ENCODE results near the gene CCKAR. TPM values are rescaled to one million over a fixed set of nuclear protein-coding genes. Genes with fewer than 3 reads are reported as not detected.

CCKAR gene, protein sequence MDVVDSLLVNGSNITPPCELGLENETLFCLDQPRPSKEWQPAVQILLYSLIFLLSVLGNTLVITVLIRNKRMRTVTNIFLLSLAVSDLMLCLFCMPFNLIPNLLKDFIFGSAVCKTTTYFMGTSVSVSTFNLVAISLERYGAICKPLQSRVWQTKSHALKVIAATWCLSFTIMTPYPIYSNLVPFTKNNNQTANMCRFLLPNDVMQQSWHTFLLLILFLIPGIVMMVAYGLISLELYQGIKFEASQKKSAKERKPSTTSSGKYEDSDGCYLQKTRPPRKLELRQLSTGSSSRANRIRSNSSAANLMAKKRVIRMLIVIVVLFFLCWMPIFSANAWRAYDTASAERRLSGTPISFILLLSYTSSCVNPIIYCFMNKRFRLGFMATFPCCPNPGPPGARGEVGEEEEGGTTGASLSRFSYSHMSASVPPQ
- not detected for total RNA-seq

DNA sequence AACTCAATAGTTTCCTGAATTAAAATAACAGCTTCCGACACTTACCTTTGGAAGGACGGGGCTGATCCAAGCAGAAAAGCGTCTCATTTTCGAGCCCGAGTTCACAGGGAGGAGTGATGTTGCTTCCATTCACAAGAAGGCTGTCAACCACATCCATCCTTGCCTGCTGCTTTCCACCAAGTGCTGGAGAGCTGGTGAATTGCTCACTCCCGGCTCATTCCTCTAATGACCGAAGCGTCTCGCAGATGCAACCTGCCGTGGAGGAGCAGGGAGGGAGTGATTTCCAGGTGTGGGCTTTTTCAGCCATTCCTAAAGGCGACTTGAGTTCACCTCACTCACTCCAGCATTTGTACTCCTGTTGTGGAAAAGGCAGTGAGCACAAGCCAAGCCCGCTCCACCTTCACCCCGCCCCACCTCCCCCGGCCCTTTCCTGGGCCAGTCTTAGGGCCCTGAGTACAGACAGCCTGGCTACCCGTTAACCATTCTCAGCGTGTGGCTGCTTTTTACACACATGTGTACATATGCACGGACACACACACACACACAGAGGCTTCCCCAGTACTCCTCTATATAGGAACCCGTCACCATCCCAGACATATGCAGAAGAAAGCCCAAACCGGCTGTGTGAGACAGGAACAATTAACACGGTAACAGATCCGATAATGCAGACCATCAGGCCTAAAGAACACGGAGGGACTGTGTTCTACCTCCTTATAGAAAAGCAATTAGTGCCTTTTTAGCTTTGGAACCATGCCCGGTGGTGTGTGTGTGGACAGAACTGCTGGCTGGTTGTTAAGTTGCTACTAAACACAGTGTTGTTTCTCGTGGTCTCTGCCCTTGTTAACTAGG is at the start of gene CCKAR:
CCKAR (minus strand) TSS at position 374 of the 849 bp plus-strand sequence; CDS start at position 157, 217 bp downstream.
- intact Hi-C loops (cut with DNase I) = no loop called here
- no peak for DNase-seq (ENCODE audit: low spot score in 2 of 2)
- Histone ChIP-seq H3K9me3 (no peaks in the 10 kb centered on the region), H3K27me3 (no peaks in the 10 kb centered on the region), H3K36me3 (no peaks in the 10 kb centered on the region), H3K4me3 (no peak within 1 kb of the TSS), H3K27ac (no peak within 1 kb of the TSS), H3K4me1 (no peaks in the 10 kb centered on the region)
- TF ChIP-seq, protein P1, sequence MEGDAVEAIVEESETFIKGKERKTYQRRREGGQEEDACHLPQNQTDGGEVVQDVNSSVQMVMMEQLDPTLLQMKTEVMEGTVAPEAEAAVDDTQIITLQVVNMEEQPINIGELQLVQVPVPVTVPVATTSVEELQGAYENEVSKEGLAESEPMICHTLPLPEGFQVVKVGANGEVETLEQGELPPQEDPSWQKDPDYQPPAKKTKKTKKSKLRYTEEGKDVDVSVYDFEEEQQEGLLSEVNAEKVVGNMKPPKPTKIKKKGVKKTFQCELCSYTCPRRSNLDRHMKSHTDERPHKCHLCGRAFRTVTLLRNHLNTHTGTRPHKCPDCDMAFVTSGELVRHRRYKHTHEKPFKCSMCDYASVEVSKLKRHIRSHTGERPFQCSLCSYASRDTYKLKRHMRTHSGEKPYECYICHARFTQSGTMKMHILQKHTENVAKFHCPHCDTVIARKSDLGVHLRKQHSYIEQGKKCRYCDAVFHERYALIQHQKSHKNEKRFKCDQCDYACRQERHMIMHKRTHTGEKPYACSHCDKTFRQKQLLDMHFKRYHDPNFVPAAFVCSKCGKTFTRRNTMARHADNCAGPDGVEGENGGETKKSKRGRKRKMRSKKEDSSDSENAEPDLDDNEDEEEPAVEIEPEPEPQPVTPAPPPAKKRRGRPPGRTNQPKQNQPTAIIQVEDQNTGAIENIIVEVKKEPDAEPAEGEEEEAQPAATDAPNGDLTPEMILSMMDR (IDR thresholded peaks at IDR 0.05) = no peak

DNA sequence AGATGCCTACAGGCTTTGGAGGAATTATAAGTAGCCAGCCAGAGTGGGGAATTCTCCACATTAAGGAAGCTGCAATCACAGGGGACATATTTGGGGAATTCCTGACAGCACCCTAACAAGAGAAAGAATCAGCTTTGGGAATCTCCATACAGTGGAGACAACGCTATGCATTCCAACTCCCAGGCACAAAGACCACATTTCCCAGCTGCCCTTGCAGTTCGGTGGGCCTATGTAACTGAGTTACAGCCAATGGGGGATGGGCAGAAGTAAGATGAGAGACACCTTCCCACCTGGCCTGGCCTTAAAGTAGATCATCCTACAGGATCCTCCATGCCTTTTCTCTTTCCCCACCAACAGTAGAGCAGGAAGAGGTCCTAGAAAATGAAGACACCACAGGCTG is 43.4 kb upstream of the CCKAR start:
- intact Hi-C loops (cut with DNase I) = no loop called here
- no peaks in the 10 kb centered on the region for H3K4me1 ChIP-seq
- no peak overlapping the region for H3K27ac ChIP-seq
- TF ChIP-seq, protein P1 (IDR thresholded peaks at IDR 0.05) = no peak
- H3K27me3 ChIP-seq = no peaks in the 10 kb centered on the region
- H3K9me3 ChIP-seq = no peaks in the 10 kb centered on the region
- no peaks in the 10 kb centered on the region for H3K36me3 ChIP-seq
- no peak overlapping the region for H3K4me3 ChIP-seq
- no peak for DNase-seq (ENCODE audit: low spot score in 2 of 2)

DNA sequence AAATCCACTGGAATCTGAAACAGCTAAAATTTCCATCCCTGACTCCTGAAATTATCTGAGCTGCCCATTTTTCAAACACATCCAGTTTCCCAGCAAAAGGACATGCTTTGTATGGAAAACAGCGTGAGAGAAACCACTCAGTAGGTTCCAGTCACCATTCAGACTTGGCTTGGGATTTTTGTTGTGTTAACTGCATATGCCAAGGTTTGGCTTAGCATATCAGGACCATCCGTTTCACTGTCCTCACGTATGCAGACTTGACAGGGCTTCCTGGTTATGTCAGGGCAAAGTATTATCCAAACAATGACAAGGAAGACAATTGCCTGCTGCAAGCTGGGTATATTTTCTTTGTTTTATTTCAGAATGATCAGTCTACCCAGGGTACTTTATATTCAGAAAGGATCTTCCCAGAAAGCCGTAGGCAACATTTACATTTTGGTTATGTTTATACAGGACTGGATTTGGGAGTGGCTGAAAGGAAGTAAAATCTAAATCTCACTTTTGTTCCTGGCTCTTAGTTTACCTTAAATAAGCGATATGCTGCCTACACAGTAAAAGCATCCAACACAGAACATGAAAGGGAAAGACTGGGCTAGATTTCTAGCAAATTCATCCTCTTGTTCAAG is 41.3 kb upstream of the CCKAR start:
- no peaks in the 10 kb centered on the region for H3K4me1 ChIP-seq
- no peak for DNase-seq (ENCODE audit: low spot score in 2 of 2)

DNA sequence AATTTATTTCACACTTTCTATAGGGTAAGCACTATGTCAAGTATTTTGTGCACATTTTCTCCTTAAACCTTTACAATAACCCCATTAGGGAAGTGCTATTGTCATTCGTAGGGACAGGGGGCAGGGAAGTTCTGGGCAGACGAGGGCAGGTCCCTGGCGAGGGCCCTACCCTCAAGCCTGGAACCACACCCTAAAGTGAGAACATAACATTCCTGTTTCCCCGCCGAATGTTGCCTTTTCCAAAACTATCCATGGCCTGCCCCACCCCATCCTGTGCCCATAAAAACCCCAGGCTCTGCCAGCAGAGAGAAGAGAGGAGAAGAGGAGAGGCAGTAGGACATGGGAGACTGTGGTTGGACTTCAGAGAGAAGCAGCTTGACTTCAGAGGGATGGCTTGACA is 39.8 kb upstream of the CCKAR start:
- Histone ChIP-seq H3K27me3 (no peaks in the 10 kb centered on the region), H3K27ac (no peak overlapping the region), H3K9me3 (no peaks in the 10 kb centered on the region), H3K4me1 (no peaks in the 10 kb centered on the region), H3K36me3 (no peaks in the 10 kb centered on the region), H3K4me3 (no peak overlapping the region)
- TF ChIP-seq, protein P1 (IDR thresholded peaks at IDR 0.05) = no peak
- intact Hi-C loops (cut with DNase I) = no loop called here
- no peak for DNase-seq (ENCODE audit: low spot score in 2 of 2)

More for the DNA sequence above, 41.3 kb upstream of the CCKAR start:
- H3K36me3 ChIP-seq = no peaks in the 10 kb centered on the region
- no peaks in the 10 kb centered on the region for H3K9me3 ChIP-seq
- intact Hi-C loops (cut with DNase I) = no loop called here
- TF ChIP-seq, protein P1 (IDR thresholded peaks at IDR 0.05) = no peak
- no peaks in the 10 kb centered on the region for H3K27me3 ChIP-seq
- H3K27ac ChIP-seq = no peak overlapping the region
- no peak overlapping the region for H3K4me3 ChIP-seq

DNA sequence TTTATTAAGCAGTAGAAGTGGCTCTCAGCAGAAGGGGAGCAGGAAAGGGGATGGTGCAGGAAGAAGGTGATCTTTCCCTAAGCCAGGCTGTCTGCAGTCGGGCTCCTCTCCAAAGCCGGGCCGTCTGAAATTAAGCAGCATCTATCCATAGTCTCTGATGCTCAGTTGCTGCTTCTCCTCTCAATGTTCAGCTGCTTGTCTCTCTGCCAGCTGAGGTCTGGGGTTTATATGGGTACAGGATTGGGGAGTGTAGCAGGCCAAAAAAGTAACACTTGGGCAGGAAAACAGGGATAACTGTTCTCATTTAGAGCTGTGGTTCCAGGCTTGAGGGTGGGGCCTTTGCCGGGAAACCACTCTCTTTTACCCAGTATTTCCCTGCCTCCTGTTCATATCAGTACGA is 39.2 kb upstream of the CCKAR start:
- Histone ChIP-seq H3K27ac (no peak overlapping the region), H3K36me3 (no peaks in the 10 kb centered on the region), H3K27me3 (no peaks in the 10 kb centered on the region), H3K4me1 (no peaks in the 10 kb centered on the region), H3K4me3 (no peak overlapping the region), H3K9me3 (no peaks in the 10 kb centered on the region)
- DNase-seq (ENCODE audit: low spot score in 2 of 2) = no peak
- TF ChIP-seq, protein P1 (IDR thresholded peaks at IDR 0.05) = no peak
- intact Hi-C loops (cut with DNase I) = no loop called here
